GM12878 (cell line): ENCODE data around the gene SLC66A3. TPM values are rescaled to one million over a fixed set of nuclear protein-coding genes. Genes with fewer than 3 reads are reported as not detected.
"Not testable (repeated sequence)": the region's sequence is repeated elsewhere in the genome, so short reads cannot be mapped to it uniquely, and the experiment has no call there.

Experiments
- ATAC-seq: fragments of 200-7000 bp; cut with Tn5 transposase; 3 replicates; pipeline ENCODE4 v1.9.1; 2020; ENCODE audit warnings: mild to moderate bottlenecking, moderate library complexity
- BruUV-seq: library from RNA; stranded (reverse); fragments of 400-500 nt; replicated peaks from 2 replicates; lab custom pipeline; 2021; lab: Mats Ljungman, UMichigan
- CTCF ChIA-PET: fragments of 300-600 bp; sonication (Branson Sonifier 250); formaldehyde crosslinking; extraction: SDS; loops from one replicate; lab custom pipeline; 2021; ENCODE audit warnings: inconsistent platforms; lab: Yijun Ruan, JAX
- POLR2A ChIA-PET: fragments of 350-600 bp; formaldehyde crosslinking; extraction: SDS; loops from one replicate; lab custom pipeline; 2021; ENCODE audit warnings: inconsistent platforms; lab: Charles Lee
- RAD21 ChIA-PET: fragments of 300-600 bp; sonication (Branson Sonifier 250); formaldehyde crosslinking; loops from one replicate; lab custom pipeline; 2023; ENCODE audit warnings: antibody characterized with exemption; ENCODE audit not compliant: unreplicated experiment; lab: Charles Lee
- SMC1A ChIA-PET: fragments of 300-600 bp; sonication (Branson Sonifier 250); formaldehyde crosslinking; loops from one replicate; lab custom pipeline; 2023; ENCODE audit not compliant: unreplicated experiment, uncharacterized antibody; lab: Charles Lee
- DNase-seq: peaks from one replicate; pipeline ENCODE4 v3.0.0-alpha.2; 2011; ENCODE audit warnings: low read depth, low spot score
- FAIRE-seq: peaks from 3 replicates; lab custom pipeline; 2011; peaks lifted over from hg19 to GRCh38; lab: Jason Lieb, UNC
- H2AFZ ChIP-seq: 2 replicates; pipeline ENCODE4 v1.6.0; 2011; ENCODE audit warnings: low read depth, low read length, control low read depth; ENCODE audit not compliant: control insufficient read depth
- H3K27ac ChIP-seq: 2 replicates; pipeline ENCODE4 v1.5.1; 2011; ENCODE audit warnings: control low read depth; ENCODE audit not compliant: control insufficient read depth, insufficient read depth
- H3K27me3 ChIP-seq, 2 experiments: replicated peaks in 1 of 2; 2 replicates each; pipeline versions ENCODE4 v1.6.0 to v1.6.1; 2011; ENCODE audit warnings: low read length in 1 of 2; ENCODE audit not compliant: control insufficient read depth in 2 of 2, insufficient read depth in 2 of 2
- H3K36me3 ChIP-seq, 2 experiments: 2 replicates each; pipeline ENCODE4 v1.5.1; 2011; ENCODE audit warnings: low read length in 1 of 2; ENCODE audit not compliant: control insufficient read depth in 2 of 2, insufficient read depth in 2 of 2
- H3K4me1 ChIP-seq: 2 replicates; pipeline ENCODE4 v1.6.1; 2011; ENCODE audit warnings: mild to moderate bottlenecking, low read length, moderate library complexity, mixed read lengths; ENCODE audit not compliant: control insufficient read depth, insufficient read depth
- H3K4me2 ChIP-seq: 2 replicates; pipeline ENCODE4 v1.6.0; 2011; ENCODE audit warnings: control low read depth; ENCODE audit not compliant: control insufficient read depth, insufficient read depth
- H3K4me3 ChIP-seq: fragments of 200-600 bp; sonication (generic); 2 replicates; pipeline ENCODE4 v1.5.1; 2016
- H3K79me2 ChIP-seq: 2 replicates; pipeline ENCODE4 v1.6.0; 2011; ENCODE audit warnings: low read length; ENCODE audit not compliant: control insufficient read depth, insufficient read depth
- H3K9ac ChIP-seq: 2 replicates; pipeline ENCODE4 v1.8.0; 2011; ENCODE audit warnings: low read length, control low read depth, mixed read lengths; ENCODE audit not compliant: control insufficient read depth, insufficient read depth
- H3K9me3 ChIP-seq: replicated peaks from 3 replicates; pipeline ENCODE4 v1.5.1; 2011; ENCODE audit warnings: mild to moderate bottlenecking, low read length; ENCODE audit not compliant: control insufficient read depth, insufficient read depth
- H4K20me1 ChIP-seq: 2 replicates; pipeline ENCODE4 v1.6.0; 2011; ENCODE audit not compliant: control insufficient read depth, insufficient read depth
- CBX5 ChIP-seq: sonication (generic); IDR thresholded peaks from 2 replicates; pipeline ENCODE4 v1.6.1; 2016; ENCODE audit warnings: low read depth, moderate library complexity, mild to moderate bottlenecking, inconsistent platforms
- CREB1 ChIP-seq: IDR thresholded peaks from 2 replicates; pipeline ENCODE4 v1.6.1; 2012; ENCODE audit warnings: low read depth, mild to moderate bottlenecking, inconsistent platforms
- FOXK2 ChIP-seq: fragments of 450-650 bp; IDR thresholded peaks from 2 replicates; pipeline ENCODE4 v1.6.1; 2017; ENCODE audit warnings: mild to moderate bottlenecking, moderate library complexity
- GABPA ChIP-seq: IDR thresholded peaks from 2 replicates; pipeline ENCODE4 v1.6.1; 2014; ENCODE audit warnings: antibody characterized with exemption, low read depth, mild to moderate bottlenecking, inconsistent platforms
- MYC ChIP-seq: IDR thresholded peaks from 2 replicates; pipeline ENCODE4 v1.6.1; 2011; ENCODE audit warnings: mild to moderate bottlenecking, low read length, moderate library complexity, inconsistent platforms; ENCODE audit not compliant: insufficient read depth, insufficient replicate concordance, insufficient read length, severe bottlenecking
- NBN ChIP-seq: fragments of 450-650 bp; IDR thresholded peaks from 2 replicates; pipeline ENCODE4 v1.6.1; 2016
- SUPT20H ChIP-seq: IDR thresholded peaks from 2 replicates; pipeline ENCODE4 v1.6.1; 2011; ENCODE audit warnings: low read depth, mild to moderate bottlenecking, low read length, moderate library complexity, borderline replicate concordance; ENCODE audit not compliant: control insufficient read depth
- TAF1 ChIP-seq: IDR thresholded peaks from 2 replicates; pipeline ENCODE4 v1.6.1; 2011; ENCODE audit warnings: mild to moderate bottlenecking, low read depth, low read length, borderline replicate concordance
- TARDBP ChIP-seq: IDR thresholded peaks from 2 replicates; pipeline ENCODE4 v1.6.1; 2016; ENCODE audit warnings: borderline replicate concordance
- WRNIP1 ChIP-seq: IDR thresholded peaks from 2 replicates; pipeline ENCODE4 v1.6.1; 2011; ENCODE audit warnings: low read depth, low read length, improper control_type of control experiment, borderline replicate concordance
- ZNF217 ChIP-seq: fragments of 450-650 bp; IDR thresholded peaks from 2 replicates; pipeline ENCODE4 v1.6.1; 2017; ENCODE audit warnings: antibody characterized with exemption, mild to moderate bottlenecking
- whole genome bisulfite sequencing: methylation state at CpG from one replicate; pipeline ENCODE4 v1.1.6; 2016; ENCODE audit warnings: low lambda C conversion rate; ENCODE audit not compliant: insufficient replicate concordance, insufficient coverage; ENCODE audit errors: missing lambda C conversion rate; 5-methylcytosine and 5-hydroxymethylcytosine counted together
- in situ Hi-C: fragments of 300-500 bp; cut with MboI; formaldehyde crosslinking; loops from 9 replicates; pipeline ENCODE4 v1.14.3; 2018; ENCODE audit warnings: mixed read lengths
- intact Hi-C: fragments of 100-400 bp; cut with micrococcal nuclease; formaldehyde crosslinking; loops from one replicate; pipeline ENCODE4 v1.14.2; 2022; ENCODE audit not compliant: unreplicated experiment
- polyA plus RNA-seq, 11 experiments: library from polyadenylated mRNA; depleted of rRNA in 4 of 11; unstranded in 6 of 11; stranded (reverse) in 5 of 11; fragments of >200 nt; fragmentation: Nextera tagmentation in 4 of 11; fragmentation: Illumina TruSeq in 1 of 11; extraction: Ambion mirVana in 4 of 11; extraction: Trizol in 1 of 11; gene quantifications; 1 replicate in 1 of 11; 2 replicates in 10 of 11; pipeline versions ENCODE4 v1.2.1 to v1.2.3, GENCODE V29; 2011 to 2016; ENCODE audit warnings: inconsistent platforms in 2 of 11, missing spikeins in 2 of 11, low read depth in 1 of 11
- total RNA-seq, 4 experiments: library from RNA; depleted of rRNA in 3 of 4; stranded (reverse); fragments of >200 nt in 3 of 4; fragmentation: Illumina TruSeq in 1 of 4; extraction: Trizol in 1 of 4; gene quantifications; 2 replicates each; pipeline versions ENCODE4 v1.2.1 to v1.2.3, GENCODE V29; 2013 to 2021

SLC66A3 gene
- total and polyA plus RNA-seq, 10 of the 15 experiments (the other 5 are each of a cell fraction or from before 2014, with no cell fraction given) = 1.4 to 14.2 (median 6.4) TPM

GRCh38 chr2:11163439-11164317, 8.4 kb downstream of the SLC66A3 start:
- Histone ChIP-seq H2AFZ (no peak overlapping the region), H4K20me1 (no peaks in the 10 kb centered on the region), H3K79me2 (no peaks in the 10 kb centered on the region), H3K36me3 (no peaks in the 10 kb centered on the region), H3K4me1 (peaks cover 5% of the 10 kb centered on the region), H3K4me3 (no peak overlapping the region), H3K27ac (no peak overlapping the region), H3K9me3 (no peaks in the 10 kb centered on the region), H3K27me3 (no peaks in the 10 kb centered on the region)
- no peak for DNase-seq
- intact Hi-C loops = no loop called here
- in situ Hi-C loops = no loop called here
- RAD21 ChIA-PET = no interaction called here
- 79% methylated on average over 16 of the region's 16 CpGs for WGBS
- ATAC-seq = no peak
- TF ChIP-seq ZNF217 (no peak), CREB1 (no peak), FOXK2 (no peak), GABPA (no peak), SUPT20H (no peak), CBX5 (no peak), TARDBP (no peak), TAF1 (no peak), WRNIP1 (no peak), NBN (no peak), MYC (no peak)
- TF ChIP-seq, all 136 proteins: peak for 0
- no TSS peak for BruUV-seq
- POLR2A ChIA-PET = no interaction called here
- no peak for FAIRE-seq
- no peak overlapping the region for H3K4me2 ChIP-seq
- SMC1A ChIA-PET = interaction anchor here (1.5 kb wide), 1 partner anchor 108 kb away, joined by 3 read pairs; no protein-coding TSS in a partner anchor
- CTCF ChIA-PET = interaction anchor here (0.8 to 1.3 kb wide), 3 partner anchors 10 to 32 kb away, joined by 3 read pairs; a partner anchor contains a TSS
- no peak overlapping the region for H3K9ac ChIP-seq

- in situ Hi-C loops, RAD21 ChIA-PET, H3K36me3 ChIP-seq, POLR2A ChIA-PET, H3K4me1 ChIP-seq, H3K9me3 ChIP-seq, ATAC-seq, H3K27ac ChIP-seq, H3K79me2 ChIP-seq, CTCF ChIA-PET, DNase-seq, H3K9ac ChIP-seq, H4K20me1 ChIP-seq, H3K4me2 ChIP-seq, BruUV-seq, FAIRE-seq, H3K27me3 ChIP-seq, intact Hi-C loops, H2AFZ ChIP-seq, H3K4me3 ChIP-seq: not testable (repeated sequence)
- 85% methylated on average over 20 of the region's 28 CpGs for WGBS
- SMC1A ChIA-PET = interaction anchor here (0.6 kb wide), 1 partner anchor 236 kb away, joined by 3 read pairs; no protein-coding TSS in a partner anchor
These were observed 9.8 kb downstream of the SLC66A3 start for GRCh38 chr2:11165046-11165445.
